HG02852 (cell line): ENCODE measurements around the gene WDR11.

Source experiments
- ATAC-seq: cut with Tn5 transposase; IDR thresholded peaks from one replicate; pipeline ENCODE4 v1.9.1; 2021; ENCODE audit warnings: mild to moderate bottlenecking, moderate library complexity; ENCODE audit not compliant: unreplicated experiment

WDR11 gene

DNA sequence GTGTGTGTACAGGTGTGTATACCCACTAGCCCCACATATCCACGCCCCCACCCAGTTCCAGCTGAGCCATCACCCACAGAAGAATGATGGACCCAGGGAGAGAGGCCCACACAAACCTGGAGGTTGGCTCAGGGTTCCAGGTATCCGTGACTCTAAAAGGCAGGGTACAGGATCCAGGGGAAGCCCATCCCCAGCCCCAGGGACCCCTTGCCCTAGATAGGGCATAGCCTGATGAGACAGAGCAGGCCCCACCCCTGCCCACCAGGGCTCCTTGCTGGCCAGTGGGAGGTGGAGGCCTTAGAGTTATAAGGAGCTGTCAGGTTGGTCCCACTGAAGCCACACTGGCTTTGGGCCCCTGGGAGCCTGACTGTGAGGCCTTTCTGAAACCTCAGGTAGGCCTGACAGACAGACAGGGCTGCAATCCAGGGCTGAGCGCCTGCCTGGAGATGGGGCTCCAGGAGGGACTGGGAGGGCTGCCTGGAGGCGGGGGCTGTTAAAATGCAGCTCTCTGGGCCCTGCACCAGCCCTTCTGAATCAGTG lies 93.5 kb downstream of the WDR11 start:
- ATAC-seq = no peak

DNA sequence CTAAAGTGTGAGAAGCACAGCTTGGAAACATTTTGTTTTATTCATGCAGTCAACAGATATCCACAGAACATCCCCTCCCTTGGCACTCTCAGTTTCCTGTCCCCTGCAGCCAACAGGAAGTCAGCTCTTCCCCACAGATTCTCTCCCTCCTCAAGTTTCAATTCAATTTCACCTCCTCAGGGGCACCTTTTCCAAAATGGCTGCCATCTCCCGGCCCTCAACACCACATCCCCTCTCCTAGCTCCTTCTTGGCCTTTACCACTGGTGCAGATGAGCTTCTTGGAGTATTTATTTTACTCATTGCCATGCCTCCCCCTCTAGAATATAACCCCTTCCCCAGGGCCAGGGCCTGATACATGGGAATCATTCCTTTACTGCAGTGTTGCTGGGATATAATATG lies 94.0 kb downstream of the WDR11 start:
- ATAC-seq = no peak

- ATAC-seq = no peak
Observed at GRCh38 chr10:120945801-120946302, 94.7 kb downstream of the WDR11 start.

- no peak for ATAC-seq
Observed at GRCh38 chr10:120946497-120946896, 95.3 kb downstream of the WDR11 start.

GRCh38 chr10:120948889-120949608 lies 97.9 kb downstream of the WDR11 start:
- ATAC-seq = peak; percentile 95

DNA sequence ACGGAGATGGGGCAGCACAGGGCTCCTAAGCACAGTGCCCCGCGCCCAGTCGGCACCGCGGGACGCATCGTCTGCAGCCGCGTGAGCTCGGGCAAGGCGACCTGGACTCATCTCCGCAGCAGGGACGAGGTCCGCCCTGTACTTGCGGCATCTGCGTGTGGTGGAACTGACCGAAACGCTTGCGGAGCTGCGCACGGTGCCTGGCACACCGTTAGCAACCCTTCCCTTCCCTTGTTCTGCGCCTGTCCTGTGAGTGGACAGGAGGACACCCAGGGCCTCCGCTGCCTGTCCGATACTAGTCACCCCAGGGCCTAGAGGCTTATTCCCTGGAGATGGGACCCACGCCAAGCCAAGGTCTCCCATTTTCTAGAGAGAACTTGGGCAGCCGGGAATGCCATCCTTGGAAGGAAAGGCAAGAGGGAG lies 98.5 kb downstream of the WDR11 start:
- no peak for ATAC-seq

DNA sequence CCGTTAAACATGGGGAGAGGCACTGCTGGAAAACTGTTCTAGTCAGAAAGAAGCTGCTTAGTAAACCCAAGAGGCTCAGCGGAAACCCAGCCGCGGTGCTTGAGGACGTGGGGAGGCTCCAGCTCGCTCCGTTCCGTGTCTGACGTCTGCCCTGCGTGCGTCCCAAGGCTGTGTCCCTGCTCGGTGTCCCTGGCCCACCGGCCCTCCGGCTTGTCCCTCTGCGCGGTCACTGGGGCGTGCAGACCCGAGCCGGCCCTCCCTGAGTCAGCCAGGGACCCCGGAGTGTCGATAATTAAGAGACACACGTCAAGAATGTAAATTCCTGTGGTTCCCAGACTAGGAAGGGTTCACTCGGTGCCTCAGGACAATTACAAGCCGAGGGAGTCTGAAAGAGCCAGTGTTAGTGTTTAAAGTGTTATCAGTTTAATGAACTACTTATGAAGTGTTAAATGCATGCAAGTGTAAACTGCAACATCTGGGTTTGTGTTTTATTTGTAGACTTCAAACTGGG lies 98.9 kb downstream of the WDR11 start:
- ATAC-seq = no peak

DNA sequence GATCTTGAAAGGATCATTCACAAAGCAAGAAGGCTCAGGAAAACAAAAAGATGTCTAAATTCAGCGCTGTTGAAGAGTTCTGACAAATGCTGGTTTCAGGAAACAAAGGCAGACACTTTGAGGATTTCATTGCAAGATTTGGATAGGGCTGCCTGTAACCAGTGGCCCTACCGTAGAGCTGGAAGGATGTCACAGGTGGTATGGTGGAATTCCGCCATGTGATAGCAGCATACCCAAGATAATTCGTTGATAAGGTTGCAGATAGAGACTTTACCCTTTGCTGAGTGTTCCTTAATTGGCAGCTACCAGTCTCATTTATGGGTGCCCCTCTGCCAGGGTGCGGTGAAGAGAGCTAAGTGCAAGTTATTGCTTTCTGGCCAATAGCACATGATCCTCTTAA lies 100.1 kb downstream of the WDR11 start:
- ATAC-seq = no peak

DNA sequence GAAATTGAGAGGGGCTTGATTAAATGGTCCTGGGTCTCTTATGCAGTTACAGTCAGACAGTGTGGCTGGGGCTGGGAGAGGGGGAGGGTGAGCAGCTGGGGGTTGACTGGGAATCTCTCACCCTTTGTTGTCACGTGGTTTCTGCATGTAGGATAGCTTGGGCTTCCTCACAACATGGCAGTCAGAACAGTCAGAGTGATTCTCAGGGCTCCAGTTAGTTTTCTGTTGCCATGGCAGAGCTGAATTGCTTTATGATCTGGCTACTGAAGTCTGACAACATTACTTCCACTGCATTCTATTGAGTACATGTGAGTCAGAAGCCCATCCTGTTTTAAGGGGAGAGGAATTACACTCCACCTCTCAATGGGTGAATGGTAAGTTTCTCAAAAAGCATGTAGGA lies 102.7 kb downstream of the WDR11 start:
- no peak for ATAC-seq
